Loucy (cell line): ENCODE data around the gene PEX14.

Experiments used
- H2AFZ ChIP-seq: fragments of 200-600 bp; sonication (generic); 2 replicates; pipeline ENCODE4 v1.6.0; 2016; ENCODE audit warnings: antibody characterized with exemption, mild to moderate bottlenecking, low read length, moderate library complexity
- H3F3A ChIP-seq: fragments of 200-600 bp; 2 replicates; pipeline ENCODE4 v1.6.0; 2016; ENCODE audit warnings: antibody characterized with exemption, low read depth, mild to moderate bottlenecking
- H3K27me3 ChIP-seq: fragments of 200-600 bp; sonication (generic); 2 replicates; pipeline ENCODE4 v1.6.1; 2014; ENCODE audit warnings: low read length, mild to moderate bottlenecking; ENCODE audit not compliant: insufficient read depth, poor library complexity, severe bottlenecking
- H3K36me3 ChIP-seq: fragments of 200-600 bp; sonication (generic); 2 replicates; pipeline ENCODE4 v1.6.1; 2016; ENCODE audit warnings: low read length; ENCODE audit not compliant: insufficient read depth
- H3K4me1 ChIP-seq: fragments of 200-600 bp; sonication (generic); 2 replicates; pipeline ENCODE4 v1.5.1; 2014; ENCODE audit warnings: low read length, mild to moderate bottlenecking; ENCODE audit not compliant: insufficient read depth, poor library complexity, severe bottlenecking
- H3K4me2 ChIP-seq: fragments of 200-600 bp; sonication (generic); 2 replicates; pipeline ENCODE4 v1.6.0; 2014; ENCODE audit warnings: antibody characterized with exemption, low read length, low read depth, mild to moderate bottlenecking; ENCODE audit not compliant: poor library complexity, severe bottlenecking
- H3K4me3 ChIP-seq: fragments of 200-600 bp; sonication (generic); 2 replicates; pipeline ENCODE4 v1.5.1; 2014; ENCODE audit warnings: low read length, mild to moderate bottlenecking, mixed read lengths; ENCODE audit not compliant: poor library complexity, severe bottlenecking
- H3K79me2 ChIP-seq: fragments of 200-600 bp; sonication (generic); 2 replicates; pipeline ENCODE4 v1.6.1; 2014; ENCODE audit warnings: low read length; ENCODE audit not compliant: insufficient read depth
- H3K9ac ChIP-seq: fragments of 200-600 bp; sonication (generic); 2 replicates; pipeline ENCODE4 v1.6.0; 2014; ENCODE audit warnings: mild to moderate bottlenecking, low read depth, low read length, moderate library complexity; ENCODE audit not compliant: poor library complexity, severe bottlenecking
- H3K9me2 ChIP-seq: fragments of 200-600 bp; sonication (generic); replicated peaks from 2 replicates; pipeline ENCODE4 v1.6.1; 2016; ENCODE audit warnings: low read depth, low read length, mixed read lengths
- H3K9me3 ChIP-seq: fragments of 200-600 bp; sonication (generic); 2 replicates; pipeline ENCODE4 v1.6.1; 2014; ENCODE audit warnings: mild to moderate bottlenecking, antibody characterized with exemption, low read length, low read depth; ENCODE audit not compliant: insufficient read depth
- H4K20me1 ChIP-seq: fragments of 200-600 bp; sonication (generic); 2 replicates; pipeline ENCODE4 v1.6.0; 2014; ENCODE audit warnings: antibody characterized with exemption, low read length, mild to moderate bottlenecking; ENCODE audit not compliant: insufficient read depth, poor library complexity, severe bottlenecking
- EZH2phosphoT487 ChIP-seq: fragments of 200-600 bp; IDR thresholded peaks from 2 replicates; pipeline ENCODE4 v1.6.1; 2018; ENCODE audit warnings: antibody characterized with exemption, mild to moderate bottlenecking, moderate library complexity, borderline replicate concordance
- TF ChIP-seq, protein P1 (sequence below): fragments of 200-600 bp; sonication (generic); conservative IDR thresholded peaks from 2 replicates; pipeline ENCODE4 v1.5.1; 2014; ENCODE audit warnings: mild to moderate bottlenecking, antibody characterized with exemption, low read length

Gene PEX14

DNA sequence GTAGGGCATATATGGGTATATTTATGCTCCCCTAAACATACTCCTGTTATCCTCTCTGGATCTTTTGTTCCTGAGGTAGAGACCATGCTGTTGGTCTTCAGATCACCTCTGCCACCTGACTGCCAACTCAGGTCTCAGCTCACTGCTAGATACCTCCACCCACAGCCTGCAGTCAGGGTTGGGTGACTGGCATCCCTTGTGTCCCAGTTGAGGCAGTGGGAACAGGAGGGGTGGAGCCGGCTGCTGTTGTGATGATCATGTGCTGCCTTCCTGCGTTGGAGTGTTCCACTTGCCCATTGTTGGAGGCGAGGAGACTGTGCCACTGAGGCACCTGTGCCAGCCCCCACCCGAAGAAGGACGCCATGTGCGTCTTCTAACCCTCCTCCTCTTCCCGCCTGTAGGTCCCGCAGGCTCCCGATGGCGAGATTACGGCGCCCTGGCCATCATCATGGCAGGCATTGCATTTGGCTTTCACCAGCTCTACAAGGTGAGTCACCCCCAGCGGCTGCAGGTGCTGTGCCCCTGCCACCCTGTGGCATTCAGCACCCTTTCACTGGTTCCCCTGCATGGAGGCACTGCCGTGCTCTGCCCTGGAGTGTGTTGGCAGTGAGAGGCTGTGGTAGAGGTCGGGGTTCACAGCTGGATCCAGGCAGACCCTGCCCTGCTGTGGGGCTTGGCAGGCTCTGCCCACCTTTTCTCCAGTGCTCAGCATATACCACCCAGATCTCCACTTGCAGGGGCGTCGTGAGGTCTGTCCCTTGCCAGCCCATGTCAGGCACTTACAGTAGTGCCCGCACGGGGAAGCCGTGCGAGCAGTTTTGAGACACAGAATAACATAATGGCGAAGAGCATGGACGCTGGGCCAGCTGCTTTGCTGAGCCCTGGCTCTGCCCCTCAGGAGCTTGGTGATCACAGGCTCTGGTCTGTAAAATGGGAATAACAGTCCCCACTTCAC is 143.5 kb downstream of the PEX14 start:
- Histone ChIP-seq H4K20me1 (no peaks in the 10 kb centered on the region), H3K4me1 (no peaks in the 10 kb centered on the region), H3K9me2 (no peaks in the 10 kb centered on the region), H3F3A (no peaks in the 10 kb centered on the region), H3K4me3 (no peak overlapping the region), H3K4me2 (no peak overlapping the region), H2AFZ (no peak overlapping the region), H3K9me3 (no peaks in the 10 kb centered on the region), H3K79me2 (no peaks in the 10 kb centered on the region), H3K9ac (no peak overlapping the region), H3K36me3 (peaks cover 14% of the 10 kb centered on the region; the same call in 1 of the 2 replicates), H3K27me3 (no peaks in the 10 kb centered on the region)
- TF ChIP-seq EZH2phosphoT487: no peak
- TF ChIP-seq, protein P1, sequence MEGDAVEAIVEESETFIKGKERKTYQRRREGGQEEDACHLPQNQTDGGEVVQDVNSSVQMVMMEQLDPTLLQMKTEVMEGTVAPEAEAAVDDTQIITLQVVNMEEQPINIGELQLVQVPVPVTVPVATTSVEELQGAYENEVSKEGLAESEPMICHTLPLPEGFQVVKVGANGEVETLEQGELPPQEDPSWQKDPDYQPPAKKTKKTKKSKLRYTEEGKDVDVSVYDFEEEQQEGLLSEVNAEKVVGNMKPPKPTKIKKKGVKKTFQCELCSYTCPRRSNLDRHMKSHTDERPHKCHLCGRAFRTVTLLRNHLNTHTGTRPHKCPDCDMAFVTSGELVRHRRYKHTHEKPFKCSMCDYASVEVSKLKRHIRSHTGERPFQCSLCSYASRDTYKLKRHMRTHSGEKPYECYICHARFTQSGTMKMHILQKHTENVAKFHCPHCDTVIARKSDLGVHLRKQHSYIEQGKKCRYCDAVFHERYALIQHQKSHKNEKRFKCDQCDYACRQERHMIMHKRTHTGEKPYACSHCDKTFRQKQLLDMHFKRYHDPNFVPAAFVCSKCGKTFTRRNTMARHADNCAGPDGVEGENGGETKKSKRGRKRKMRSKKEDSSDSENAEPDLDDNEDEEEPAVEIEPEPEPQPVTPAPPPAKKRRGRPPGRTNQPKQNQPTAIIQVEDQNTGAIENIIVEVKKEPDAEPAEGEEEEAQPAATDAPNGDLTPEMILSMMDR: no peak

DNA sequence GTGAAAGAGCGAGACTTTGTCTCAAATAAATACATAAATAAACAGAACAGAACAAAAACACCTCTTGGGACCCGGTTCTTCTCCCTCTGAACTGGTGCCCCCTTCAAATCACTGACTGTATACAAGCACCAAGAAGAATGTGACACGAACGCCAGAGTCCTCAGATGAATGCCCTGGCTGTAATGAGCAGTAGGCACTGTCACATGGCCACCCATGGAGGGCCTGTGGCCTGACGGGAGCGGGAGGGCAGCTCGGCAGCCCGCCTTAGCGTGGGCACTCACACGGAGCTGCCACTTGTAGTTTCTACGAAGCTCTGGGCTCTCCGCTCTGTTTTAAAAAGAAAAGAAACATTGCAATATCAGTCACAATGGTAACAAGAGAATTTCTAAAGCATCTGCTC is 146.0 kb downstream of the PEX14 start:
- Histone ChIP-seq H3K27me3 (no peaks in the 10 kb centered on the region), H3K4me3 (no peak overlapping the region), H2AFZ (no peak overlapping the region), H3K79me2 (no peaks in the 10 kb centered on the region), H3K36me3 (peaks cover 37% of the 10 kb centered on the region; the same call in 1 of the 2 replicates), H3F3A (no peaks in the 10 kb centered on the region), H3K4me1 (no peaks in the 10 kb centered on the region), H4K20me1 (no peaks in the 10 kb centered on the region), H3K9me2 (no peaks in the 10 kb centered on the region), H3K9ac (no peak overlapping the region), H3K4me2 (no peak overlapping the region), H3K9me3 (no peaks in the 10 kb centered on the region)
- TF ChIP-seq, protein P1: no peak
- TF ChIP-seq EZH2phosphoT487: no peak

DNA sequence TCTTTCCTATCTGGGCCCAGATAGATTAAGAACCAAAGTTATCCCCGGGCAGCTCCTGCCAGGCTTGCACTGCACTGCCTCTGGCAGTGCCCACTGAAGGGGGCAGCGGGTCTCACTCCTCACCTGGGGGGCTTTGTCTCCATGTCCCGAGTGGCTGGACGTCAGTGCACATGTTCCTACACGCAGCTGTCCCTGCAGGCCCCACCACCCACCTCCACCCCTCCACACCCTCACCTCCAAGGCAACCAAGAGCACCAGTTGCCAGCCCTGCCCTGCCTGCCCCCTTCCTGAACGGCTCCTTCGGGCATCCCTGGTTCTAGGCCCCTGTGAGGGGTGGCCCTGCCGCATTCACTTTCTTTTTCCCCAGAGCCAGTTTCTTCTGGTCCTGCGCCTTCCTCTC is 147.2 kb downstream of the PEX14 start:
- Histone ChIP-seq H3K4me1 (no peaks in the 10 kb centered on the region), H3K36me3 (peaks cover 37% of the 10 kb centered on the region; the same call in 1 of the 2 replicates), H3K9ac (no peak overlapping the region), H3K4me2 (no peak overlapping the region), H4K20me1 (no peaks in the 10 kb centered on the region), H3K9me3 (no peaks in the 10 kb centered on the region), H2AFZ (no peak overlapping the region), H3K9me2 (no peaks in the 10 kb centered on the region), H3F3A (no peaks in the 10 kb centered on the region), H3K4me3 (no peak overlapping the region), H3K79me2 (no peaks in the 10 kb centered on the region), H3K27me3 (no peaks in the 10 kb centered on the region)
- TF ChIP-seq, protein P1: no peak
- no peak for TF ChIP-seq EZH2phosphoT487
